ENCODE results near the gene KIAA0232. TPM values are rescaled to one million over a fixed set of nuclear protein-coding genes. Genes with fewer than 3 reads are reported as not detected.

Gene KIAA0232
- total RNA-seq, 6 experiments from 2014 or later: 12.0 to 23.8 (median 16.5) TPM

GRCh38 chr4:6926681-6927478, 144.4 kb downstream of the KIAA0232 start:
- ATAC-seq (peak; percentile 76 to 85 (median 80)), DNase-seq (peak; percentile 85 to 93 (median 92))
- Histone ChIP-seq H3K27me3 (no peaks in the 10 kb centered on the region), H3K9me3 (no peaks in the 10 kb centered on the region), H3K4me3 (no peak overlapping the region), H3K27ac (peak overlapping the region; percentile 61 to 76 (median 74)), H3K36me3 (peaks cover 0 to 9% (median 6%) of the 10 kb centered on the region in 4 donors), H3K4me1 (peaks cover 2 to 97% (median 50%) of the 10 kb centered on the region in 4 donors)
- intact Hi-C loops (cut with DNase I): loop anchor here in 1 of 2 donors (10.0 kb wide), 1 partner anchor 58 kb away; no protein-coding TSS in a partner anchor
- TF ChIP-seq CTCF (IDR thresholded peaks at IDR 0.05) (no peak), POLR2A (IDR thresholded peaks at IDR 0.05) (peak; percentile 65)
- 28% methylated on average over 10 of the region's 13 CpGs for WGBS (ENCODE audit: insufficient coverage, low coverage, low lambda C conversion rate, missing lambda C conversion rate)

GRCh38 chr4:6928081-6928480, 145.6 kb downstream of the KIAA0232 start:
- WGBS (ENCODE audit: insufficient coverage, low coverage, low lambda C conversion rate, missing lambda C conversion rate): 76% methylated on average over 2 of the region's 4 CpGs
- Histone ChIP-seq H3K36me3 (peaks cover 0 to 9% (median 6%) of the 10 kb centered on the region in 4 donors), H3K9me3 (no peaks in the 10 kb centered on the region), H3K27ac (peak overlapping the region in 2 of 3 donors; percentile 3 to 74), H3K4me1 (peaks cover 0 to 86% (median 44%) of the 10 kb centered on the region in 4 donors), H3K4me3 (no peak overlapping the region), H3K27me3 (no peaks in the 10 kb centered on the region)
- DNase-seq: no peak
- ATAC-seq: no peak
- intact Hi-C loops (cut with DNase I): loop anchor here in 1 of 2 donors (10.0 kb wide), 1 partner anchor 57 kb away; no protein-coding TSS in a partner anchor
- TF ChIP-seq CTCF (IDR thresholded peaks at IDR 0.05) (no peak), POLR2A (IDR thresholded peaks at IDR 0.05) (no peak)

- ATAC-seq (peak; percentile 5 to 26 (median 6)), DNase-seq (no peak)
- no peaks in the 10 kb centered on the region for H3K9me3 ChIP-seq
- no peak overlapping the region for H3K4me3 ChIP-seq
- TF ChIP-seq POLR2A (IDR thresholded peaks at IDR 0.05): no peak
- no peak for TF ChIP-seq CTCF (IDR thresholded peaks at IDR 0.05)
- intact Hi-C loops (cut with DNase I): loop anchor here in 1 of 2 donors (10.0 kb wide), 1 partner anchor 55 kb away; no protein-coding TSS in a partner anchor
- H3K4me1 ChIP-seq: peaks cover 0 to 79% (median 39%) of the 10 kb centered on the region in 4 donors
- H3K27ac ChIP-seq: peak overlapping the region in 2 of 3 donors; percentile 44 to 74
- peaks cover 0 to 3% (median 0%) of the 10 kb centered on the region in 4 donors for H3K36me3 ChIP-seq
- 28% methylated on average over 9 of the region's 9 CpGs for WGBS (ENCODE audit: insufficient coverage, low coverage, low lambda C conversion rate, missing lambda C conversion rate)
- H3K27me3 ChIP-seq: no peaks in the 10 kb centered on the region
Observed at GRCh38 chr4:6929339-6929811, 146.8 kb downstream of the KIAA0232 start.

GRCh38 chr4:6929812-6930464, 147.4 kb downstream of the KIAA0232 start:
- Histone ChIP-seq H3K27ac (peak overlapping the region in 2 of 3 donors; percentile 44 to 74), H3K4me1 (peaks cover 0 to 79% (median 39%) of the 10 kb centered on the region in 4 donors), H3K27me3 (no peaks in the 10 kb centered on the region), H3K9me3 (no peaks in the 10 kb centered on the region), H3K4me3 (peak overlapping the region in 2 of 3 donors; percentile 0 to 1), H3K36me3 (peaks cover 0 to 3% (median 0%) of the 10 kb centered on the region in 4 donors)
- no peak for DNase-seq
- TF ChIP-seq CTCF (IDR thresholded peaks at IDR 0.05) (no peak), POLR2A (IDR thresholded peaks at IDR 0.05) (peak; percentile 32)
- peak; percentile 47 to 68 (median 58) for ATAC-seq
- 15% methylated on average over 13 of the region's 15 CpGs for WGBS (ENCODE audit: insufficient coverage, low coverage, low lambda C conversion rate, missing lambda C conversion rate)
- intact Hi-C loops (cut with DNase I): loop anchor here in 1 of 2 donors (10.0 kb wide), 1 partner anchor 55 kb away; no protein-coding TSS in a partner anchor

Measured in right lobe of liver (tissue), 6 donors.